Measurements from ENCODE around the gene TMEM150C. TPM values are rescaled to one million over a fixed set of nuclear protein-coding genes. Genes with fewer than 3 reads are reported as not detected.

TMEM150C gene
- 1.0 TPM for polyA plus RNA-seq (2013, experiment 1 of 2; ENCODE audit: insufficient read length)
- 0.78 TPM for polyA plus RNA-seq (2013, experiment 2 of 2; ENCODE audit: insufficient read length)

GRCh38 chr4:82561786-82562563 lies at the start of gene TMEM150C:
Gene TMEM150C, minus strand, starts transcription at chr4:82561988. Its CDS starts 57,331 bp downstream, at chr4:82504657.
- peak; percentile 5 for DNase-seq

GRCh38 chr4:82611527-82611926 lies 49.7 kb upstream of the TMEM150C start:
- no peak for DNase-seq

- no peak for DNase-seq
Measured at GRCh38 chr4:82610041-82610440, 48.3 kb upstream of the TMEM150C start.

GRCh38 chr4:82606622-82607021 lies 44.8 kb upstream of the TMEM150C start:
- no peak for DNase-seq

GRCh38 chr4:82604522-82604921 lies 42.7 kb upstream of the TMEM150C start:
- DNase-seq: no peak

- DNase-seq: no peak
Measured at GRCh38 chr4:82601242-82602015, 39.6 kb upstream of the TMEM150C start.

- DNase-seq: no peak
Measured at GRCh38 chr4:82599336-82599735, 37.5 kb upstream of the TMEM150C start.

GRCh38 chr4:82594456-82594855 lies 32.7 kb upstream of the TMEM150C start:
- peak; percentile 27 for DNase-seq

GRCh38 chr4:82593411-82593810 lies 31.6 kb upstream of the TMEM150C start:
- DNase-seq: no peak

GRCh38 chr4:82592639-82593038 lies 30.9 kb upstream of the TMEM150C start:
- DNase-seq: no peak

- no peak for DNase-seq
Measured at GRCh38 chr4:82591592-82591991, 29.8 kb upstream of the TMEM150C start.

GRCh38 chr4:82589756-82590155 lies 28.0 kb upstream of the TMEM150C start:
- no peak for DNase-seq

GRCh38 chr4:82588771-82589270 lies 27.0 kb upstream of the TMEM150C start:
- DNase-seq: no peak

GRCh38 chr4:82587826-82588540 lies 26.2 kb upstream of the TMEM150C start:
- no peak for DNase-seq

- DNase-seq: no peak
Measured at GRCh38 chr4:82585690-82586435, 24.1 kb upstream of the TMEM150C start.

GRCh38 chr4:82584931-82585330 lies 23.1 kb upstream of the TMEM150C start:
- DNase-seq: no peak

GRCh38 chr4:82583897-82584587 lies 22.3 kb upstream of the TMEM150C start:
- no peak for DNase-seq

GRCh38 chr4:82579932-82580331 lies 18.1 kb upstream of the TMEM150C start:
- no peak for DNase-seq

- no peak for DNase-seq
Measured at GRCh38 chr4:82578935-82579334, 17.1 kb upstream of the TMEM150C start.

GRCh38 chr4:82577451-82577850 lies 15.7 kb upstream of the TMEM150C start:
- DNase-seq: no peak

GRCh38 chr4:82569727-82570126 lies 7.9 kb upstream of the TMEM150C start:
- no peak for DNase-seq

Measured in fibroblast of skin of abdomen (primary cell).